ENCODE measurements around the gene NFIA.
"Not testable (repeated sequence)": the region's sequence is repeated elsewhere in the genome, so short reads cannot be mapped to it uniquely, and the experiment has no call there.

Gene NFIA

GRCh38 chr1:61061601-61062000, 20.8 kb upstream of the NFIA start:
- ATAC-seq: not testable (repeated sequence)

- ATAC-seq: no peak
Observed at GRCh38 chr1:61064673-61065072, 17.7 kb upstream of the NFIA start.

DNA sequence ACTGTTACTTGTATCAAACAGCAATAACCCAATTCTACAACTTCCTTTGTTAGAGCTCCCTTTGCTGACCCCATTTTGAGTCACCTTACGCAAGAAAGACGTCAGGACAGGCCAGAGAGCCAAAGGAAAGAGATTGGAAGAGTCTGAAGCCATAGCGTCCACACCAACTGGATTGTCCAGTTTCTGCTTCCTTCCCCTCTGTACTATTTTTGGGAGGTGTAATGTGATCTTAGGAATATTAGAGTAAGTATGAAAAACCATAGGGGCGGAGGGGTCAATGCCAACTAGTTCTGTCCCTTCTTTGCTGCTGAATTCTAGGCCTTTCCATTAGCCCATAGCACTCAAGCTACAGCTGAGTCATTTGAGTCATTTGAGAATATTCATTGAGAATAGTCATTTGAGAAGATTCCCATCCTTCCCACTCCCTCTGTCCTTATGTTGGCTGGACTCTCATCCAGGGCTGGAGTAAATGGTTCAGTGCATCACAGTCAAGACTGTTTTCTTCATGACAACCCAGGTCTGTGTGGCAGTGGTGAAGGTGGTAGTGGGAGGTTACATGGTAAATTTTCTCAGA, 14.8 kb upstream of the NFIA start:
- ATAC-seq: no peak

GRCh38 chr1:61070054-61070453, 12.3 kb upstream of the NFIA start:
- ATAC-seq: no peak

DNA sequence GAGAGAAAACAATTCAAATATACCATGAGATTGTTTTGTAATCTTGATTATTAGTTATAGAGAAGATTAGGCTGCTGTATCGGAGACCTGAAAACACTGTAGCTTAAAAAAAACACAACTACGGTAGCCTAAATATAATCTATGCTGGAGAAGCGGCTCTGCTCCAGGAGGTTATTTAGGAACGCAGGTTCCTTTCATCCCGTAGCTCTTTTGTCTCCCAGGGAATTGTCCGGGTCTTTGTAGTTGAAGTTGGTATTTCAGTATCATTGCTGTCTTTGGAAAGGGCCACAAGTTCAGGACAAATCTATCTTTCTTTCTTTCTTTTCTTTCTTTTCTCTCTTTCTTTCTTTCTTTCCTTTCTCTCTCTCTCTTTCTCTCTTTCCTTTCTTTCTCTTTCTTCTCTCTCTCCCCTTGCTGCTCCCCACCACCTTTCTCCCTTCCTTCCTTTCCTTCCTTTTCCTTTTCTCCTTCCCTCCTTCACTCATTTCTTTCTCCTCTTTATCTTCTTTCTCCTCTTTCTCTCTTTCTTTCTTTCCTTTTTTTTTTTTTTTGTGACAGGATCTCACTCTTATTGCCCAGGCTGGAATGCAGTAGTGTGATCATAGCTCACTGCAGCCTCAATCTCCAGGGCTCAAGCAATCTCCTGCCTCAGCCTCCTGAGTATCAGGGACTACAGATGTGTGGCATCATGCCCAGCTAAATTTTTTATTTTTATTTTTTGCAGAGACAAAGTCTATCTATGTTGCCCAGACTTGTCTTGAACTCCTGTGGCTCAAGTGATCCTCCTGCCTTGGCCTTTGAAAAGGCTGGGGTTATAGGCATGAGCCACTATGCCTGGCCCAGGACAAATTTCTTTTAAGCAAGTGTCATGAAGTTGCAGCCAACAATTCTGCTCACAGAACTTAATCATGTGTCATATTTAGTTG, 10.9 kb upstream of the NFIA start:
- no peak for ATAC-seq

GRCh38 chr1:61073871-61074270, 8.5 kb upstream of the NFIA start:
- no peak for ATAC-seq

GRCh38 chr1:61075833-61076232, 6.5 kb upstream of the NFIA start:
- ATAC-seq: not testable (repeated sequence)

GRCh38 chr1:61076728-61077675, 5.4 kb upstream of the NFIA start:
- peak; percentile 62 to 64 for ATAC-seq

GRCh38 chr1:61077676-61078541, 4.5 kb upstream of the NFIA start:
- peak; percentile 72 to 75 for ATAC-seq

DNA sequence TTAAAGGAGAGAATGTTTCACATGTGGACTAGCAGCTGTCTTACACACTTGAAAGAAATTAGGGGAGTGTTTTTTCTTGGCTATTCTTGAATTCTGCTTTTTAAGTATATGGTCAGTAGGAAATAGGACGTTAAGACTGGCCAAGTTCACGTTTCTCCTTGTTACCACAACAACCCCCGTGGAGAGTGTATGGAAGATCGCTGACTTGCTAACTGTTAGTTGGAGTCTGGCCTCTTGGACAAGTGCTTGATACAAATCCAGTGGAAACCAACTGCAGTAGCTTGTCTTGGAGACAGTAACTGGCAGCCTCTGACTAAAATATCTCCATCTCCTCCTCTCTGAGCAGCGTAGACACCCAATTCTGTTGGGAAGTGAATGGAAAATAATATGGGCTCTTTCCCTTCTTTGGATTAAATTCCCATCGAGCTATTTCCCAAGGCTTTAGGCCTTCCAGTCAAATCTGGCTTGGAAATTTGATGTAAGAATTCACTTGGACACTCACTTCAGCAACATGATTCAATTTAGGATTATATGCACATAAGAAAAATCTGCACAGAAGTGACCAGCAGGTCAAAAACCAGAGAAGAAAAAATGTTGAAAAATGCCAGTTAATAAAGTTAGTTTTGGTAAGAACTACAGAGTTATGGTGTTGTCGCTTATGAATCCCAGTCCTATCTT, 3.6 kb upstream of the NFIA start:
- no peak for ATAC-seq

DNA sequence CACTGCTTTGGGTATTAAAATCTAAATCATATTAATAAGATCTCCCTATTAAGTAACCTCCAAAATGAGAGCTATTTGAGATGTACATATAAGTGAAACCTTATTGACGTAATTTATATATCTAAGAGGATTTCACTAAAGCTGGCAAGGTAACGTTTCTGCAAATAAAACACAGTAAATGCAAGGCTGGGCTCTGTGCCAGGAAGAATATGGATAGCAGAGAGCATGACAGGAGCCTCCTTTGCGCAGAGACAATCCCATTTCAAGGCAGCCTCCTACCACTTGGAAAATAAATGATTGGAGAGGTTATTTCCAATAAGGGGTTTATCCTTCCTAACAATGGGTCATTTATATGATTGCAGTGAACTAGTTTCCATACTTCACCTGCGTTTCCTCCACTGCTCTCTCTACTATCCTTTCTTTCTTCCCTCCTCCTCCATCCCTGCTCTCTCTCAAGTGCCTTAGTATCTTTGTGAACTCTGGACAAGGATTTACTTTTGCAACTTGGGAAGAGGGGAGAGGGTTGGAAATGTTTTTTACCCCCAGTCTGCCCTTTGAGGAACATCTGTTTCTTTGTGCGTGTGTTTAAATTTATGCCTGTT, 3.0 kb upstream of the NFIA start:
- no peak for ATAC-seq

- ATAC-seq: no peak
Observed at GRCh38 chr1:61079898-61080336, 2.4 kb upstream of the NFIA start.

- ATAC-seq: no peak
Observed at GRCh38 chr1:61080413-61081143, 1.8 kb upstream of the NFIA start.

- ATAC-seq: no peak
Observed at GRCh38 chr1:61081144-61081685, 1.1 kb upstream of the NFIA start.

DNA sequence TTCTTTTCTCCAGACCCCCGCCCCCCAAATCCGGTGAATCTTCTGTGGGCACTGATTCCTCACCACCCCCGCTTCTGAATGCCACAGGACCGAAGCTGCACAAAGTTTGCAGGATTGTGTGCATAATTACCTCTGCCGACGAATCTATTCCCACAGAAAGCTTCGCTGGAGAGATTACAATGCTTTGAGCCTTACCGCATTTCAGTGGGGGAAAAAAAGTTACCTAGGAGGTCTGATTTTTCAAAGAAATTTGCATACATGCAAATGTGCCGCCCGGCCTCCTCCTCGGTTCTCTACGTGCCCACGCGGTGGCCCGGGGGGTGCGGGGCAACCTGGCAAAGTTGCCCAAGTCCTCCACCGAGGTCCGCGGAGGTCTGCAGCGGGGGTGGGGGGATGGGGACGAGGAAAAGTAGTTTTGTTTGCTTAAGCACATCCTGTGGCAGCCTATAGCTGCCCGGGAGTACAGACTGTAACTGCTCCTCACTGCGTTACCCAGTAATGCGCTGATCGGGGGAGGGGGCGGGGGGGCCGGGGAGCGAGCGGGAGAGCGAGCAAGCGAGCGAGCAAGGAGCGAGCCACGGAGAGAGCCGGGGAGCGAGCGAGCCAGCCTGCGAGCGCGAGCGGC, 563 bp upstream of the NFIA start:
- peak in 1 of 2 donors; percentile 35 for ATAC-seq

DNA sequence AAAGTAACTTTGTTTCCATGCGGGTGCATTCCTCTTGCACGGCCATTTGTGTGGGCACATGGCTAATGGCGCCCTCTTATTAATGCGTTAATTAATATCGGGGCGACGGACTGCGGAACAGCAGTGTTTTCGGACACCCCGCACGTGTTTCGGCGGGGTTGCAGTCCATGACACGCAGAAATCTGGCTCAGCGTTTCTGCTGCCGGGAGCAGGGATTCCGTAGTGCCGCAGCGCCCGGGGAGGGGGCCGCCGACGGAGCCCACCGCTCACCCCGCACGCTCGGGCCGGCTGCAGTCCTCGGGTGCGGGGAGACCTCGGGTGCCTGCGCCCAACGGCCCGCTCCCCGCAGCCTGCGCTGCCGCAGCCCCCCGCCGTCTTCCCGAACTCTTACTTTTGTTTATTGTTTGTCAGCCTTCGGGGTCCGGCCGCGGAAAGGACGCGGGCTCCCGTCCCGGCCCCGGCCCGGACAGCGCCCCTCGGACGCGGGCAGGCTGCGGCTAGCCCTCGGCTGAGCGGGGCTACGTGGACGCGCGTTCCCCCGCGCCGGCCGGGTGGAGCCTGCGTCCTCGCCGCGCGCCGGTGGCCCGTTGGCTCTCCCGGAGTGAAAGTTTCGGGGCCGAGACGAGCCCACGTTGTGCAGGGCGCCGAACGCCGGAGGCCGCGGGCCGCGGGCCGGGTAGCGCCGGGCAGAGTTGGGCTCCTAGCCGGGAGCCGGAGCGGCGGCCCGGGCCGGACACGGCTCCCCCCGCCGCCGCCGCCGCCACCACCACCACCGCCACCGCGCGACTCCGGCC, 849 bp downstream of the NFIA start:
- peak in 1 of 2 donors; percentile 19 for ATAC-seq

GRCh38 chr1:61083807-61084440, 1.6 kb downstream of the NFIA start:
- ATAC-seq: no peak

GRCh38 chr1:61084491-61085031, 2.2 kb downstream of the NFIA start:
- ATAC-seq: no peak

Data from activated CD4-positive, CD25-positive, alpha-beta regulatory T cell treated with anti-CD3 and anti-CD28 coated beads, Interleukin-2, amount 50 U/mL, for 24 hours (primary cell).